ENCODE results near the gene NEK4.

Gene NEK4

DNA sequence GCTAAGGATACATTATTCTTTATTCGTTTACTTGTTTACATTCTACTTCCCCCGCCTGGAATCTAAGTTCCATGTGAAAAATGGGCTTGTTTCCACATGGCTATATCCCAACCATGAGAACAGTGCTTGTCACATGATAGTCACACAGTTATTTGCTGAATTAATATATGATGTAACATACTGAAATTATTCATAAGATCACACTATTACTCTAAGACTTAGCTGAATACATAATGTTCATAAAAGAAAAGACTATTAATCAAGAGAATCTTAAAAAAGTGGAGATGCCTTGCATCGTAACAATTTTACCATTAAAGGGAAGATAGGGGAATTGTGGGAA lies 91.6 kb downstream of the NEK4 start:
- TF ChIP-seq, protein P1, sequence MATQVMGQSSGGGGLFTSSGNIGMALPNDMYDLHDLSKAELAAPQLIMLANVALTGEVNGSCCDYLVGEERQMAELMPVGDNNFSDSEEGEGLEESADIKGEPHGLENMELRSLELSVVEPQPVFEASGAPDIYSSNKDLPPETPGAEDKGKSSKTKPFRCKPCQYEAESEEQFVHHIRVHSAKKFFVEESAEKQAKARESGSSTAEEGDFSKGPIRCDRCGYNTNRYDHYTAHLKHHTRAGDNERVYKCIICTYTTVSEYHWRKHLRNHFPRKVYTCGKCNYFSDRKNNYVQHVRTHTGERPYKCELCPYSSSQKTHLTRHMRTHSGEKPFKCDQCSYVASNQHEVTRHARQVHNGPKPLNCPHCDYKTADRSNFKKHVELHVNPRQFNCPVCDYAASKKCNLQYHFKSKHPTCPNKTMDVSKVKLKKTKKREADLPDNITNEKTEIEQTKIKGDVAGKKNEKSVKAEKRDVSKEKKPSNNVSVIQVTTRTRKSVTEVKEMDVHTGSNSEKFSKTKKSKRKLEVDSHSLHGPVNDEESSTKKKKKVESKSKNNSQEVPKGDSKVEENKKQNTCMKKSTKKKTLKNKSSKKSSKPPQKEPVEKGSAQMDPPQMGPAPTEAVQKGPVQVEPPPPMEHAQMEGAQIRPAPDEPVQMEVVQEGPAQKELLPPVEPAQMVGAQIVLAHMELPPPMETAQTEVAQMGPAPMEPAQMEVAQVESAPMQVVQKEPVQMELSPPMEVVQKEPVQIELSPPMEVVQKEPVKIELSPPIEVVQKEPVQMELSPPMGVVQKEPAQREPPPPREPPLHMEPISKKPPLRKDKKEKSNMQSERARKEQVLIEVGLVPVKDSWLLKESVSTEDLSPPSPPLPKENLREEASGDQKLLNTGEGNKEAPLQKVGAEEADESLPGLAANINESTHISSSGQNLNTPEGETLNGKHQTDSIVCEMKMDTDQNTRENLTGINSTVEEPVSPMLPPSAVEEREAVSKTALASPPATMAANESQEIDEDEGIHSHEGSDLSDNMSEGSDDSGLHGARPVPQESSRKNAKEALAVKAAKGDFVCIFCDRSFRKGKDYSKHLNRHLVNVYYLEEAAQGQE (IDR thresholded peaks at IDR 0.05; ENCODE audit: insufficient read depth in 1 of 2, low read depth in 2 of 2, low read length in 2 of 2): no peak
- TF ChIP-seq SIN3A (IDR thresholded peaks at IDR 0.05; ENCODE audit: borderline replicate concordance, insufficient read depth, low read length) (no peak), TAF1 (IDR thresholded peaks at IDR 0.05; ENCODE audit: borderline replicate concordance, insufficient read depth, low read length) (no peak), FOXP2 (optimal IDR thresholded peaks at IDR 0.05; ENCODE audit: borderline replicate concordance, extremely low read depth, extremely low read length, insufficient read depth) (no peak), POLR2AphosphoS5 (IDR thresholded peaks at IDR 0.05; ENCODE audit: low read depth, low read length) (no peak)

DNA sequence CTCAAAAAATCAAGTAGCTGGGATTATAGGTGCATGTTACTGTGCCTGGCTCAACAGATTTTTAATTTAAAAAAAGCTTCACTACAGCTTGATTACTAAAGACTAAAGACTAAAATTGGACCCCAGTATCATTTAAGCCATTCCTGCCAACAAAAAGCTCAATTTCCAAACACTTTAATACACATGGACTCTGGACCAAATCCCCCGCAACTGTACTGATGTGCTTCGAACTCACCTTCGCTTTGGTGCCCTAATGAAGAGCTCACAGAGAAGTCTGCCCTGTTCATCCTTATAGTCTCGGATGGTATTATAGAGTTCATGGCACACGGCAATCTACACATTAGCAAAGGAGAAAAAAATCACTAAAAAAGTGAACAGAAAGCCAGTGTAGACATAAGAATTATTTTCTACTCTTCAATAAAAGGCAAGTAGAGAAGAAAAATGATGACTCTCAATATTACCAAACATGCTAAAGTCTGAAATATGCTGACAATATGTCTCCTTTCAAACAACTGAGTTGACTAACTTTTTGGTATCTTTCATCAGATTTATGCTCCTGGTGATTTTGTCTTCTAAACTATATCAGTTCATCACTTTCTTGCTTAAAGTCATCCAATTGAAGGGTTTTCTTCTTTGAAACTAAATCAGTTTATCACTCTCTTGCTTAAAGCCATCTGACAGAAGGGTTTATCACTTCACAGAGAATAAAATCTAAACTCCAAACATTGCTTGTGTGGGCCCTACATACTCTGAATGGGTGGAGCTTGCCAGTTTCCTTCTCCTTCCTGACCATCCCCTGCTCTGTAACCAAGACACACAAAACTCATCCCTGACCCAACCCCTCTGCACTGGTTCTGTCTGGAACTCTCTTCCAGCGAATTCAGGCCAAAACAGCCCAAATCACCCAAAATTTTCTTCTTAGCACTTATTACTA lies 92.2 kb downstream of the NEK4 start:
- TF ChIP-seq SIN3A (IDR thresholded peaks at IDR 0.05; ENCODE audit: borderline replicate concordance, insufficient read depth, low read length): no peak
- no peak for TF ChIP-seq FOXP2 (optimal IDR thresholded peaks at IDR 0.05; ENCODE audit: borderline replicate concordance, extremely low read depth, extremely low read length, insufficient read depth)
- no peak for TF ChIP-seq TAF1 (IDR thresholded peaks at IDR 0.05; ENCODE audit: borderline replicate concordance, insufficient read depth, low read length)
- TF ChIP-seq, protein P1 (IDR thresholded peaks at IDR 0.05; ENCODE audit: insufficient read depth in 1 of 2, low read depth in 2 of 2, low read length in 2 of 2): no peak
- TF ChIP-seq POLR2AphosphoS5 (IDR thresholded peaks at IDR 0.05; ENCODE audit: low read depth, low read length): no peak

DNA sequence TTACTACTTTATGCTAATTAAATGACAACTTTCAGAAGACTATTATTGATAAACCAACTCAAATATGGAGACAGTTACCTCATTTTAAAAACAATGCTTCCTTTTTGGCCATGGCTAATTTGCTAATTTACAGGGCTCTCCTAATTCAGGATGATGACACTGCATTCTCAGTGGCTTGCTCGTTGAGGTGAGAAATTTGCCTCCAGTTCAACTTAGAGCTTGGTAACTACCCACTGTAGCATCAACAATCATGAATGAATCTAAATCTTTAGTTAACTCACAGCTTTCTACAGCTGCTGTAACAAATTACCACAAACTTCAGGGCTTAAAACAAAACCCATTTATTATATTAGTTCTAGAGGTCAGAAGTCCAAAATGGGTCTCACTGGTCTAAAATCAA lies 99.1 kb downstream of the NEK4 start:
- TF ChIP-seq, protein P1 (IDR thresholded peaks at IDR 0.05; ENCODE audit: insufficient read depth in 1 of 2, low read depth in 2 of 2, low read length in 2 of 2): no peak
- TF ChIP-seq FOXP2 (optimal IDR thresholded peaks at IDR 0.05; ENCODE audit: borderline replicate concordance, extremely low read depth, extremely low read length, insufficient read depth) (no peak), TAF1 (IDR thresholded peaks at IDR 0.05; ENCODE audit: borderline replicate concordance, insufficient read depth, low read length) (no peak), SIN3A (IDR thresholded peaks at IDR 0.05; ENCODE audit: borderline replicate concordance, insufficient read depth, low read length) (no peak), POLR2AphosphoS5 (IDR thresholded peaks at IDR 0.05; ENCODE audit: low read depth, low read length) (no peak)

DNA sequence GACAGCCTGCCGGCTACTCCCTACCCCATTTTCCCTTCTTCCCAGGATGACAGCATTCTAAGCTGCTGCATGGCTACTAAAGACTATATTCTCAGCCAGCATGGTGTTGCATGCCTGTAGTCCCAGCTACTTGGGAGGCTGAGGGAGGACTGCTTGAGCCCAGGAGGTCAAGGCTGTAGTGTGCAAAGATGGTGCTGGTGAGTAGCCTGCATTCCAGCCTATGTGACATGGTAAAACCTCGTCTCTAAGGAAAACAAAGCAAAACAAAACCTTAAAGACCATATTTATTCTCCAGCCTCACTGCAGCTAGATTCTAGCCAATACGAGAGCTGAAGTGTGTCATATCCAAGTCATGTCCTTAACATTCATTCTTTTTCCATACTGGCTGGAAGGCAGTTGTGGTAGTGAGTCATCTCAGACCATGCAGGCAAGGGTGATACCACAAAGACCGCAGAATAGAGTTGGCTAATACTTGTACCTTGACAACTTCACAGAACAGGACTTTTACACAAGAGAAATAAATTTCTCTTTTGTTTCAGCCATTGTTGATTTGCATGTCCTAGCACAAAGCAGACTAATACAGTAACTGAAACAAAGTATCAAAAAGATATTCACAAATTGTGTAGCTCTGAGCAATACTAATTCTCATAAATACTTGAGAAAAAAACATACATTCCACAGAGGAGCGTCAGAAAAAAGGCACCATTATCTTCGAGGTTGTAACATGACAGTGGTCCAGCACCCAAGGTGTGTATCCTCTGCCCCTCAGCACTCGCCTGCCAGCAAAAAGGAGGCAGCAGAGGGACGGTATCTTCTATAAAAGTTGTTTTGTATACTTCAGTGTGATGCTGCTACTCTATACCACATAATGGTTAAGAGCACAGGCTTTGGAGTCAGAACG lies 99.9 kb downstream of the NEK4 start:
- TF ChIP-seq, protein P1 (IDR thresholded peaks at IDR 0.05; ENCODE audit: insufficient read depth in 1 of 2, low read depth in 2 of 2, low read length in 2 of 2): no peak
- TF ChIP-seq SIN3A (IDR thresholded peaks at IDR 0.05; ENCODE audit: borderline replicate concordance, insufficient read depth, low read length) (no peak), TAF1 (IDR thresholded peaks at IDR 0.05; ENCODE audit: borderline replicate concordance, insufficient read depth, low read length) (no peak), FOXP2 (optimal IDR thresholded peaks at IDR 0.05; ENCODE audit: borderline replicate concordance, extremely low read depth, extremely low read length, insufficient read depth) (no peak), POLR2AphosphoS5 (IDR thresholded peaks at IDR 0.05; ENCODE audit: low read depth, low read length) (no peak)

Data from PFSK-1 (cell line).